Measurements from ENCODE around the gene POLE4.

Gene POLE4

DNA sequence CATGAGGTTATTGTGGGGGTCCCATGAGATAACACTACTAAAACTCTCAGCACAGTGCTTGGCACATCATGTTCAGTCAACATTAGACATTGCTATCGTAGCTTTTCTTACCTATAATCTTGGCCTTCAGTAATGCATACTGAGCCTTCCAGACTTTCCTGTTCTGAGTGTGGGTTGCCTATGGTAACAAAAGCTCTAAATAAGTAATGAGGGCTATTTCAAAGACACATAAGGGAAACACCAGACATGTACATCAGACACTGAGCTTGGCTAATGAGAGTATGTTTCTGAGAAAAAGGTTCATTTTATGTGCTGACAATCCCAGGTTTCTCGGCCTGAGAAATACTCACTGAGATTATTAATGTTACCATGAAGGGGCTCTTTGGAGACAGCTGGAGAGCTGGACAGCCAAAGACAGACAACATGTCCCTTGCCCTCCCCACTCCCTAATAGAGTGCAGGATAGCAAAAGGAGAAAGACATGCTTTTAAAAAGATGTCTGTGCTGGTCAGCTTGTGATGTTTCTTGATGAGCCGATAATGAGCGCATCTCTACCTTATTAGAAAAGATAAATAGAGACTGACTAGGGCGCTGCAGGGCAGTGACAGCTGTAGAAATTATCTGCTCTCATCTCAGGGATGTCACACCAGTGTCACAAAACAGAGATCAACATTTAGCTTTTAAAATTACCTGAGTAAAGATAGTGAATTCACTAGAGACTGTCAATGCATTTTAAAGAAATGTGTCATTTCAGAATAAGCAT, 25.4 kb downstream of the POLE4 start:
- TF ChIP-seq TAF1 (IDR thresholded peaks at IDR 0.05; ENCODE audit: low read depth, low read length), result no peak
- no peak for TF ChIP-seq POLR2A (IDR thresholded peaks at IDR 0.05; ENCODE audit: low read depth, low read length)
- no peak for TF ChIP-seq SPI1 (IDR thresholded peaks at IDR 0.05; ENCODE audit: low read depth, low read length)
- TF ChIP-seq PAX5 (IDR thresholded peaks at IDR 0.05; ENCODE audit: insufficient read depth, low read length, severe bottlenecking), result no peak
- TF ChIP-seq POU2F2 (IDR thresholded peaks at IDR 0.05; ENCODE audit: low read depth, low read length), result no peak
- no peak for TF ChIP-seq POLR2AphosphoS5 (IDR thresholded peaks at IDR 0.05; ENCODE audit: low read depth, low read length)
- no peak for FAIRE-seq
- no peak for DNase-seq (ENCODE audit: insufficient read length, low spot score)

DNA sequence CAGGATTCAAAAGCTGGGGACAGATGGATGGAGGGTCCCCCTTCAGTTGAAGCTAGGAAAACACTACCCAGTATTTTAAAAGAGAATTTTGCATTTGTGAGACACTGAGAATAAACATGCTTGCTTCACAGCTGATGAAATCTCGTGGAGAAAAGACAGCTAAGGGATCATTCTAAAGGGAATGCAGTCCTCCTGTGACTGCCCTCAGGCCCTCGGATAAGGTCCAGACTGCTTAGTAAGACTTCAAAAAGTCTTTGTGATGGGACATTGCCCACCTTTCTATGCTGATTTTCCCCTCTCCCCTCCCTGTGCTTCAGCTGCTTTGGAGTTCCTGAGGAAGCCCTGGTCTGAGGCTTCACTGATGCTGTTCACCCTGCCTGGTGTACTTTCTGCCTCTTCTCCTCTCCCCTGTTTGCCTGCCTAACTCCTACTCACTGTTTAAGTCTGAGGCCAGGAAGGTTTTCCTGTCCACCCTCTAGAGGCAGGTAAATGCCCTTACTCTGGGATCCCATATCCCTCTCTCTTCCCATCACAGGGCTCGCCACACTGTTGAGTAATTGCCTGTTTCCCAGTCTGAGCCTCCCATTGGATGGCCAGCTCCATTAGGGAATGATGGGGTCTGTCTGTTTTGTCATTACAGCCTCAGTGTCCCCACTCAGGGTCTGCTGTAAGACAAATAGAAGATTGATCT, 26.6 kb downstream of the POLE4 start:
- FAIRE-seq, result no peak
- DNase-seq (ENCODE audit: insufficient read length, low spot score), result no peak
- TF ChIP-seq TAF1 (IDR thresholded peaks at IDR 0.05; ENCODE audit: low read depth, low read length), result no peak
- no peak for TF ChIP-seq POLR2AphosphoS5 (IDR thresholded peaks at IDR 0.05; ENCODE audit: low read depth, low read length)
- no peak for TF ChIP-seq PAX5 (IDR thresholded peaks at IDR 0.05; ENCODE audit: insufficient read depth, low read length, severe bottlenecking)
- no peak for TF ChIP-seq POLR2A (IDR thresholded peaks at IDR 0.05; ENCODE audit: low read depth, low read length)
- no peak for TF ChIP-seq POU2F2 (IDR thresholded peaks at IDR 0.05; ENCODE audit: low read depth, low read length)
- no peak for TF ChIP-seq SPI1 (IDR thresholded peaks at IDR 0.05; ENCODE audit: low read depth, low read length)

DNA sequence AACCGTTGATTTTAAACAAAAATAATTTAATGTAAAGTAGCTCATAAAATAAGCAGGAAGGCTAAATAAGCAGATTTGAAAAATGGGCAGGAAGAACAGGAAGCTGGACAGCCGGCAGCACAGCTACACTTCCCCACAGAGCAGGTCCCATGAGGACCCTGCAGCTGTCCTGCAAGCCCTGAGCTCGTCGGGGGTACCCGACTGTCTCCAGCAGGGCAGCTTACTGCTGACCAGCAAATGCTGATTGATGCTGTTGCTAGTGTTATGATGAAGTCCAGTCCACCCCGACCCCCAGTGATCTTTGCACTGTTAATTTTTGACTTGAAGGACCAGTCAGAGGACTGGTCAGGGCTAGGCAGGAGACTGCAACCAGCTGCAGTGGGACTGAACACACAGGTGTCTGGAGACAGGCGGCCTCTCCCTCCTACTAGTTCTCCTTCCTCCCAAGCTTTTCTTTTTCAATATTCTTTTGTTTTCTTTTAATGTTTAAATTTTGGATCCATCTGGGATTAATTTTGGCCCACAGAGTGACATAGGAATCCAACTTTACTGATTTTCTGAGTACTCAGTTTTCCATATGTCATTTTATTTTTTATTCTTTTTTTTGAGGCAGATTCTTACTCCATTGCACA, 27.7 kb downstream of the POLE4 start:
- TF ChIP-seq PAX5 (IDR thresholded peaks at IDR 0.05; ENCODE audit: insufficient read depth, low read length, severe bottlenecking), result no peak
- TF ChIP-seq TAF1 (IDR thresholded peaks at IDR 0.05; ENCODE audit: low read depth, low read length), result no peak
- TF ChIP-seq SPI1 (IDR thresholded peaks at IDR 0.05; ENCODE audit: low read depth, low read length), result no peak
- TF ChIP-seq POLR2A (IDR thresholded peaks at IDR 0.05; ENCODE audit: low read depth, low read length), result no peak
- no peak for TF ChIP-seq POLR2AphosphoS5 (IDR thresholded peaks at IDR 0.05; ENCODE audit: low read depth, low read length)
- TF ChIP-seq POU2F2 (IDR thresholded peaks at IDR 0.05; ENCODE audit: low read depth, low read length), result no peak
- no peak for DNase-seq (ENCODE audit: insufficient read length, low spot score)
- FAIRE-seq, result no peak

DNA sequence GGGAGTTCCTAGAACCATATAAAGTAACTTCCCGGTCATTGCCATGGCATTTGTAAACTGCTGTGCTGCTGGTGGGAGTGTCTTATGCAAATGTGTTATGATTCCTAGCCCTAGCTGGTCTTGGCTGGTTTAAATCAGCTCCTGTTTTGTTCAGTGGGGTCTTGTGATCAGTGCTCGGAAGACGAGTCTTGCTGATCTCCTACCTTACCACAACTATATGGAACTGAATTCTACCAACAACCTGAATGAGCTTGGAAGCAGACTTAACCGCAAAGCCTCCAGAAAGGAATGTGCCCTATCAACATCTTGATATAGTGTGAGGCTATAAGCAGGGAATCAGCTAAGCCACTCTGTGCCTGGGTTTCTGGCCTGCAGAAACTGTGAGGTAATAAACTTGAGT, 33.5 kb downstream of the POLE4 start:
- FAIRE-seq, result no peak
- no peak for DNase-seq (ENCODE audit: insufficient read length, low spot score)
- TF ChIP-seq PAX5 (IDR thresholded peaks at IDR 0.05; ENCODE audit: insufficient read depth, low read length, severe bottlenecking) (no peak), POU2F2 (IDR thresholded peaks at IDR 0.05; ENCODE audit: low read depth, low read length) (no peak), SPI1 (IDR thresholded peaks at IDR 0.05; ENCODE audit: low read depth, low read length) (no peak), POLR2AphosphoS5 (IDR thresholded peaks at IDR 0.05; ENCODE audit: low read depth, low read length) (no peak), TAF1 (IDR thresholded peaks at IDR 0.05; ENCODE audit: low read depth, low read length) (no peak), POLR2A (IDR thresholded peaks at IDR 0.05; ENCODE audit: low read depth, low read length) (no peak)

DNA sequence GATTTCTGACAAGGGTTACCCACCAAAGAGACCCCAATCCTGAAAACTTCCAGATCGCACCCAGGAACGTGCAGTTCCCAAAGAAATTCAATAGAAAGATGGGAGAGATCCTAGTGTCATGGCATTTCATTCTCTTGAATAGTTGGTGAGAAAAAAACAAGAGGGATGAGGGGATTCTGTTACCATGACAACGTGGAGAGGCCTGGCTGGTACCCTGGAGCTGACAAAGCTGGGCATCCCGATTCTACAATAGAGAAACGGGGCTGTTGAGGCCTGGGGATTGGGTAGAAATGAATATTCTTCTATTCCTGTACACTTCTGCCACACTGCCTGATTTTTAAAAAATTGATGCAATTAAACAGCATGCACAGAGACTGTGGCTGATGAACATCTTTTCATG, 41.0 kb downstream of the POLE4 start:
- no peak for DNase-seq (ENCODE audit: insufficient read length, low spot score)
- no peak for FAIRE-seq
- TF ChIP-seq POLR2A (IDR thresholded peaks at IDR 0.05; ENCODE audit: low read depth, low read length), result no peak

DNA sequence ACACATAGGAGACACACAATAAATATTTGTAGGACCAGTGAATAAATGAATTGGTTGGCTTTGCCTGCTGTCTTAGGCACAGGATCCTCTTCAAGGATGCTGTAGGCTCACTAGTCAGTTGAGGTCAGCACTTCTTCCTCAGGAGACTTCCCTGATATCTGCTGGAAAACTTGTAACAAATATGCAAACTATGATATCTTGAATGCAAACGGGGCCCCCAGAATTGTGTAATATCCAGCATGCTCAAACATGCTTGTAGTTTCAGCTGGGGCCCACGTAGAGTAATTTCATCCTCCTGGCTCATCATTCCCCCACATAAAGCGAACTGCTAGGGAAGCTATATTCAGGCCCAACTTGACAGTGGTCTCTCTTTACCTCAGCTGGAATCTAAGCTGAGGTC, 43.6 kb downstream of the POLE4 start:
- FAIRE-seq (no peak), DNase-seq (ENCODE audit: insufficient read length, low spot score) (no peak)
- TF ChIP-seq POLR2A (IDR thresholded peaks at IDR 0.05; ENCODE audit: low read depth, low read length) (no peak), POU2F2 (IDR thresholded peaks at IDR 0.05; ENCODE audit: low read depth, low read length) (no peak), PAX5 (IDR thresholded peaks at IDR 0.05; ENCODE audit: insufficient read depth, low read length, severe bottlenecking) (no peak), POLR2AphosphoS5 (IDR thresholded peaks at IDR 0.05; ENCODE audit: low read depth, low read length) (no peak), SPI1 (IDR thresholded peaks at IDR 0.05; ENCODE audit: low read depth, low read length) (no peak), TAF1 (IDR thresholded peaks at IDR 0.05; ENCODE audit: low read depth, low read length) (no peak)

DNA sequence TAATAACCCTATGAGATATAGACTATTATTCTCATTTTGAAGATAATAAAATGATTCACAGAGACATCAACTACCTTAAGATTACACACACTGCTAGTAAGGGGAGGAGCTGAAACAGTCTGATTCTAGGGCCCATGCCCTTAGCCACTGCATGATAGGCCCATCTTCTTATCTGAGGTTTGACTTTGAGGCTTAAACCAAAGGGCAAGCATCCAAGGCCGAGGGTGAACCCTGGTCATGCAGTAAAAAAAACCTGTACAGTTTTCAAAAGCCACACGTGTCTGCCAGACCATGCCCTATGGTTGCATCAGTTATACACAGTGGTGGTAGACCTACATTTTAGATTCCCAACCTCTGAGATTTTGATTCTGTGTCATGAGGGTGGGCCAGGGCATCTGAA, 44.8 kb downstream of the POLE4 start:
- DNase-seq (ENCODE audit: insufficient read length, low spot score) (no peak), FAIRE-seq (no peak)
- TF ChIP-seq SPI1 (IDR thresholded peaks at IDR 0.05; ENCODE audit: low read depth, low read length), result no peak
- TF ChIP-seq PAX5 (IDR thresholded peaks at IDR 0.05; ENCODE audit: insufficient read depth, low read length, severe bottlenecking), result no peak
- TF ChIP-seq POLR2AphosphoS5 (IDR thresholded peaks at IDR 0.05; ENCODE audit: low read depth, low read length), result no peak

DNA sequence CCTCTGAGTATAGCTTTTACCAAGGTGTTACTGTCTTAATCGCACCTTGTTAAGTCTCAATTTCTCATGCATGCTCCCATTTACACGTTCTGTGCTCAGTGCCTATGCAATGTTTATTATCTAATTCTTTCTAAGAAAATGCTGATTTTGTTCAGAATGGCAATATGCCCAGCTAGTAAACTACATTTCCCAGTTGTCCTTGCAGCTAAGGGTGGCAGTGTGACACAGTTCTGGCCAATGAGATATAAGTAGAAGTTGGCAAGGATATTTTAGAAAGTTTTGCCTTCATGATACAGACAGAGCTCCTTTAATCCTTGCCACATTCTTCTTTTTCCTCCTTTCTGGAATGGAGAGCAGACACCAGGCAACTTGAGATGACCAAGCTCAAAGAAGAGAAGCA, 45.3 kb downstream of the POLE4 start:
- TF ChIP-seq POLR2AphosphoS5 (IDR thresholded peaks at IDR 0.05; ENCODE audit: low read depth, low read length), result no peak
- TF ChIP-seq PAX5 (IDR thresholded peaks at IDR 0.05; ENCODE audit: insufficient read depth, low read length, severe bottlenecking), result no peak
- no peak for TF ChIP-seq POU2F2 (IDR thresholded peaks at IDR 0.05; ENCODE audit: low read depth, low read length)
- no peak for TF ChIP-seq POLR2A (IDR thresholded peaks at IDR 0.05; ENCODE audit: low read depth, low read length)
- no peak for TF ChIP-seq SPI1 (IDR thresholded peaks at IDR 0.05; ENCODE audit: low read depth, low read length)
- TF ChIP-seq TAF1 (IDR thresholded peaks at IDR 0.05; ENCODE audit: low read depth, low read length), result no peak
- FAIRE-seq, result no peak
- no peak for DNase-seq (ENCODE audit: insufficient read length, low spot score)

DNA sequence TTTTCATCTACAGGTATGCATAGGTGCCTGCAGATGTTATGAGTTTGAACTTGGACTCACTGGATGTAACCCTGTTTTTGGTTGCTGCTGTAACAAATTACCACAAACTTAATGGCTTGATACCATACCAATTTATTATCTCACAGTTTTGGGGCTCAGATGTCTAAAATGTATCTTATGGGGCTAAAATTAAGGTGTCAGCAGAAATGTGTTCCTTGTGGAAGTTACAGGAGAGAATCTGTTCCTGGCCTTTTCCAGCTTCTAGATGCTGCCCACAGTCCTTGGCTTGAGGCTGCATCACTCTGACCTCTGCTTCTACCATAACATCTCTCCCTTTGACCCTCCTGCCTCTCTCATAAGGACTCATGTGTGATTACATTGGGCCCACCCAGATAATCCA, 47.6 kb downstream of the POLE4 start:
- no peak for FAIRE-seq
- no peak for DNase-seq (ENCODE audit: insufficient read length, low spot score)
- TF ChIP-seq POLR2A (IDR thresholded peaks at IDR 0.05; ENCODE audit: low read depth, low read length) (no peak), POU2F2 (IDR thresholded peaks at IDR 0.05; ENCODE audit: low read depth, low read length) (no peak), PAX5 (IDR thresholded peaks at IDR 0.05; ENCODE audit: insufficient read depth, low read length, severe bottlenecking) (no peak), SPI1 (IDR thresholded peaks at IDR 0.05; ENCODE audit: low read depth, low read length) (no peak), POLR2AphosphoS5 (IDR thresholded peaks at IDR 0.05; ENCODE audit: low read depth, low read length) (no peak), TAF1 (IDR thresholded peaks at IDR 0.05; ENCODE audit: low read depth, low read length) (no peak)
